Mesodermal cell (in vitro differentiated cells): ENCODE measurements around the gene HID1.
A peak's percentile ranks its signal among the peaks of the same experiment; 100 is the strongest.

Source experiments
- H3K27ac ChIP-seq: 2 replicates; pipeline ENCODE4 v1.7.0; 2013; ENCODE audit warnings: mild to moderate bottlenecking, low read depth, low read length, moderate library complexity; ENCODE audit not compliant: severe bottlenecking
- H3K36me3 ChIP-seq: 2 replicates; pipeline ENCODE4 v1.7.1; 2013; ENCODE audit warnings: mild to moderate bottlenecking, low read length, moderate library complexity; ENCODE audit not compliant: control insufficient read depth, insufficient read depth
- H3K4me1 ChIP-seq: one replicate; pipeline ENCODE4 v1.7.1; 2013; ENCODE audit warnings: mild to moderate bottlenecking, low read length; ENCODE audit not compliant: insufficient read depth, control insufficient read depth, poor library complexity, severe bottlenecking
- H3K4me3 ChIP-seq: 2 replicates; pipeline ENCODE4 v1.7.0; 2013; ENCODE audit warnings: low read length, control low read depth, mild to moderate bottlenecking; ENCODE audit not compliant: insufficient read depth, poor library complexity, severe bottlenecking; ENCODE audit errors: extremely low read depth
- H3K9me3 ChIP-seq: 2 replicates; pipeline ENCODE4 v1.7.1; 2013; ENCODE audit warnings: mild to moderate bottlenecking, low read length, moderate library complexity; ENCODE audit not compliant: control insufficient read depth
- WGBS, 2 experiments: methylation state at CpG; one replicate each; pipeline ENCODE4 v1.1.5; 2013; ENCODE audit warnings: missing lambda C conversion rate in 2 of 2; ENCODE audit not compliant: insufficient coverage in 2 of 2; 5-methylcytosine and 5-hydroxymethylcytosine counted together

HID1 gene

GRCh38 chr17:74981979-74982662 lies 9.6 kb upstream of the HID1 start:
- peak overlapping the region; percentile 93 for H3K27ac ChIP-seq
- peak overlapping the region; percentile 59 for H3K4me3 ChIP-seq

GRCh38 chr17:74981318-74981978 lies 8.9 kb upstream of the HID1 start:
- H3K27ac ChIP-seq: peak overlapping the region; percentile 93
- peaks cover 7% of the 10 kb centered on the region for H3K4me1 ChIP-seq
- H3K4me3 ChIP-seq: peak overlapping the region; percentile 59
- no peaks in the 10 kb centered on the region for H3K36me3 ChIP-seq
- no peaks in the 10 kb centered on the region for H3K9me3 ChIP-seq
- WGBS, 2 experiments: 84 to 87% methylated on average over 10 of the region's 16 CpGs

More at GRCh38 chr17:74981979-74982662, 9.6 kb upstream of the HID1 start:
- H3K4me1 ChIP-seq: peaks cover 7% of the 10 kb centered on the region
- 1% methylated on average over 26 to 57 of the region's 61 CpGs for WGBS, 2 experiments
- H3K9me3 ChIP-seq: no peaks in the 10 kb centered on the region
- H3K36me3 ChIP-seq: no peaks in the 10 kb centered on the region

GRCh38 chr17:74979408-74980146 lies 7.0 kb upstream of the HID1 start:
- Histone ChIP-seq H3K4me3 (no peak overlapping the region), H3K4me1 (peaks cover 7% of the 10 kb centered on the region), H3K36me3 (no peaks in the 10 kb centered on the region), H3K27ac (no peak overlapping the region), H3K9me3 (no peaks in the 10 kb centered on the region)
- 82 to 88% methylated on average over 12 of the region's 17 CpGs for WGBS, 2 experiments

GRCh38 chr17:74978240-74978639 lies 5.7 kb upstream of the HID1 start:
- H3K27ac ChIP-seq: no peak overlapping the region
- H3K4me3 ChIP-seq: no peak overlapping the region
- peaks cover 7% of the 10 kb centered on the region for H3K4me1 ChIP-seq
- no peaks in the 10 kb centered on the region for H3K36me3 ChIP-seq
- H3K9me3 ChIP-seq: no peaks in the 10 kb centered on the region
- WGBS, 2 experiments: 78% methylated on average over 3 of the region's 3 CpGs; no CpG with 5 or more reads in 1 of the 2 experiments

GRCh38 chr17:74977802-74978201 lies 5.2 kb upstream of the HID1 start:
- Histone ChIP-seq H3K4me1 (peaks cover 7% of the 10 kb centered on the region), H3K9me3 (no peaks in the 10 kb centered on the region), H3K36me3 (no peaks in the 10 kb centered on the region), H3K4me3 (no peak overlapping the region), H3K27ac (no peak overlapping the region)
- 90% methylated on average over 1 of the region's 3 CpGs; no CpG with 5 or more reads in 1 of the 2 experiments for WGBS, 2 experiments

- 71 to 73% methylated on average over 2 to 4 of the region's 4 CpGs for WGBS, 2 experiments
- Histone ChIP-seq H3K36me3 (no peaks in the 10 kb centered on the region), H3K4me1 (peaks cover 4% of the 10 kb centered on the region), H3K4me3 (no peak overlapping the region), H3K27ac (no peak overlapping the region), H3K9me3 (no peaks in the 10 kb centered on the region)
Observed at GRCh38 chr17:74975943-74976342, 3.4 kb upstream of the HID1 start.

GRCh38 chr17:74972973-74973328 lies 392 bp upstream of the HID1 start:
- H3K36me3 ChIP-seq: no peaks in the 10 kb centered on the region
- H3K4me3 ChIP-seq: no peak overlapping the region
- WGBS, 2 experiments: 16 to 21% methylated on average over 12 of the region's 17 CpGs
- peaks cover 4% of the 10 kb centered on the region for H3K4me1 ChIP-seq
- H3K27ac ChIP-seq: no peak overlapping the region
- no peaks in the 10 kb centered on the region for H3K9me3 ChIP-seq

GRCh38 chr17:74971842-74972106 lies 785 bp downstream of the HID1 start:
- Histone ChIP-seq H3K27ac (no peak overlapping the region), H3K4me1 (peaks cover 4% of the 10 kb centered on the region), H3K4me3 (peak overlapping the region; percentile 47), H3K36me3 (no peaks in the 10 kb centered on the region), H3K9me3 (no peaks in the 10 kb centered on the region)
- 12 to 15% methylated on average over 7 to 9 of the region's 9 CpGs for WGBS, 2 experiments

GRCh38 chr17:74971069-74971841 lies 1.3 kb downstream of the HID1 start:
- peak overlapping the region; percentile 47 for H3K4me3 ChIP-seq

GRCh38 chr17:74970395-74970794 lies 2.2 kb downstream of the HID1 start:
- no peaks in the 10 kb centered on the region for H3K9me3 ChIP-seq
- H3K4me3 ChIP-seq: no peak overlapping the region
- H3K36me3 ChIP-seq: no peaks in the 10 kb centered on the region
- no peak overlapping the region for H3K27ac ChIP-seq
- WGBS, 2 experiments: 83 to 96% methylated on average over 3 of the region's 3 CpGs
- peaks cover 4% of the 10 kb centered on the region for H3K4me1 ChIP-seq

More at GRCh38 chr17:74971069-74971841, 1.3 kb downstream of the HID1 start:
- Histone ChIP-seq H3K4me1 (peaks cover 4% of the 10 kb centered on the region), H3K27ac (no peak overlapping the region), H3K36me3 (no peaks in the 10 kb centered on the region), H3K9me3 (no peaks in the 10 kb centered on the region)
- 78 to 87% methylated on average over 6 to 7 of the region's 8 CpGs for WGBS, 2 experiments
